ENCODE data around the gene RBMX.

The RBMX gene

GRCh38 chrX:136849395-136849794 lies 31.1 kb downstream of the RBMX start:
- no peak for DNase-seq (ENCODE audit: low read depth in 2 of 2, low spot score in 1 of 2)

GRCh38 chrX:136847874-136848273 lies 32.7 kb downstream of the RBMX start:
- no peak for DNase-seq (ENCODE audit: low read depth in 2 of 2, low spot score in 1 of 2)

- DNase-seq (ENCODE audit: low read depth in 2 of 2, low spot score in 1 of 2), result no peak
Measured at GRCh38 chrX:136839196-136839595, 41.3 kb downstream of the RBMX start.

GRCh38 chrX:136835761-136836160 lies 44.8 kb downstream of the RBMX start:
- DNase-seq (ENCODE audit: low read depth in 2 of 2, low spot score in 1 of 2), result no peak

- DNase-seq (ENCODE audit: low read depth in 2 of 2, low spot score in 1 of 2), result no peak
Measured at GRCh38 chrX:136829413-136829812, 51.1 kb downstream of the RBMX start.

GRCh38 chrX:136828830-136829229 lies 51.7 kb downstream of the RBMX start:
- no peak for DNase-seq (ENCODE audit: low read depth in 2 of 2, low spot score in 1 of 2)

GRCh38 chrX:136827026-136827425 lies 53.5 kb downstream of the RBMX start:
- no peak for DNase-seq (ENCODE audit: low read depth in 2 of 2, low spot score in 1 of 2)

- DNase-seq (ENCODE audit: low read depth in 2 of 2, low spot score in 1 of 2), result no peak
Measured at GRCh38 chrX:136825771-136826170, 54.8 kb downstream of the RBMX start.
